Measurements from ENCODE around the gene OXNAD1.

- TF ChIP-seq EZH2 (IDR thresholded peaks at IDR 0.05; ENCODE audit: borderline replicate concordance) (no peak), CTCF (IDR thresholded peaks at IDR 0.05; ENCODE audit: poor library complexity) (no peak)
Measured at GRCh38 chr3:16289144-16289889, 24.3 kb downstream of the OXNAD1 start.
